IPS-11a (cell line): ENCODE measurements around the gene TENT4B.
"Not testable (repeated sequence)": the region's sequence is repeated elsewhere in the genome, so short reads cannot be mapped to it uniquely, and the experiment has no call there.

ENCODE experiments used
- H3K4me3 ChIP-seq: one replicate; pipeline ENCODE4 v1.5.1; 2013; ENCODE audit warnings: low read depth, low read length, control low read depth

Gene TENT4B

GRCh38 chr16:50153596-50154419 is 702 bp downstream of the TENT4B start:
- peak overlapping the region; percentile 74 for H3K4me3 ChIP-seq

- peak overlapping the region; percentile 74 for H3K4me3 ChIP-seq
Measured at GRCh38 chr16:50154420-50154950, 1.4 kb downstream of the TENT4B start.

- no peak overlapping the region for H3K4me3 ChIP-seq
Measured at GRCh38 chr16:50155925-50156324, 2.8 kb downstream of the TENT4B start.

- H3K4me3 ChIP-seq: no peak overlapping the region
Measured at GRCh38 chr16:50156590-50156989, 3.5 kb downstream of the TENT4B start.

- no peak overlapping the region for H3K4me3 ChIP-seq
Measured at GRCh38 chr16:50160495-50161164, 7.5 kb downstream of the TENT4B start.

GRCh38 chr16:50161950-50162349 is 8.8 kb downstream of the TENT4B start:
- H3K4me3 ChIP-seq: no peak overlapping the region

- no peak overlapping the region for H3K4me3 ChIP-seq
Measured at GRCh38 chr16:50165473-50165872, 12.4 kb downstream of the TENT4B start.

GRCh38 chr16:50166511-50167500 is 13.7 kb downstream of the TENT4B start:
- no peak overlapping the region for H3K4me3 ChIP-seq

- no peak overlapping the region for H3K4me3 ChIP-seq
Measured at GRCh38 chr16:50167556-50167955, 14.4 kb downstream of the TENT4B start.

GRCh38 chr16:50169555-50170096 is 16.5 kb downstream of the TENT4B start:
- H3K4me3 ChIP-seq: no peak overlapping the region

GRCh38 chr16:50171773-50172172 is 18.7 kb downstream of the TENT4B start:
- not testable (repeated sequence) for H3K4me3 ChIP-seq

GRCh38 chr16:50172195-50172922 is 19.3 kb downstream of the TENT4B start:
- no peak overlapping the region for H3K4me3 ChIP-seq

- no peak overlapping the region for H3K4me3 ChIP-seq
Measured at GRCh38 chr16:50173316-50173715, 20.2 kb downstream of the TENT4B start.

GRCh38 chr16:50178491-50178941 is 25.4 kb downstream of the TENT4B start:
- H3K4me3 ChIP-seq: no peak overlapping the region

GRCh38 chr16:50182441-50182840 is 29.3 kb downstream of the TENT4B start:
- H3K4me3 ChIP-seq: no peak overlapping the region

- no peak overlapping the region for H3K4me3 ChIP-seq
Measured at GRCh38 chr16:50183316-50183715, 30.2 kb downstream of the TENT4B start.

- H3K4me3 ChIP-seq: no peak overlapping the region
Measured at GRCh38 chr16:50185005-50185505, 31.9 kb downstream of the TENT4B start.

- no peak overlapping the region for H3K4me3 ChIP-seq
Measured at GRCh38 chr16:50188619-50189136, 35.6 kb downstream of the TENT4B start.

- no peak overlapping the region for H3K4me3 ChIP-seq
Measured at GRCh38 chr16:50190292-50190691, 37.2 kb downstream of the TENT4B start.
